Pancreas (tissue), 10 donors: ENCODE measurements around the gene SLC7A8. TPM values are rescaled to one million over a fixed set of nuclear protein-coding genes. Genes with fewer than 3 reads are reported as not detected.

Source experiments
- ATAC-seq, 4 donors: fragments of 200-7000 bp; cut with Tn5 transposase; one replicate each; pipeline versions ENCODE4 v1.8.0 to v1.9.1; 2020; ENCODE audit warnings: mild to moderate bottlenecking in 4 of 4, moderate library complexity in 4 of 4
- DNase-seq, 6 donors: peaks; one replicate each; pipeline ENCODE4 v3.0.0-alpha.2; 2020
- FAIRE-seq: peaks from 2 replicates; lab custom pipeline; 2012; peaks lifted over from hg19 to GRCh38; lab: Jason Lieb, UNC
- H3K27ac ChIP-seq, 4 donors: fragments of 200-600 bp; sonication (generic); 1 replicate in 3 of 4; 2 replicates in 1 of 4; pipeline versions ENCODE4 v1.5.0 to v1.8.0; 2020
- H3K27me3 ChIP-seq, 4 donors: fragments of 200-600 bp; one replicate each; pipeline ENCODE4 v1.8.0; 2021
- H3K36me3 ChIP-seq, 3 donors: fragments of 200-600 bp; sonication (generic) in 1 of 3; one replicate each; pipeline versions ENCODE4 v1.5.0 to v1.8.0; 2020 to 2021
- H3K4me1 ChIP-seq, 3 donors: fragments of 200-600 bp; one replicate each; pipeline ENCODE4 v1.8.0; 2021
- H3K4me3 ChIP-seq, 4 donors: fragments of 200-600 bp; sonication (generic) in 2 of 4; one replicate each; pipeline versions ENCODE4 v1.5.0 to v1.8.0; 2020 to 2021
- H3K9me3 ChIP-seq, 4 donors: fragments of 200-600 bp; one replicate each; pipeline ENCODE4 v1.8.0; 2021
- CTCF ChIP-seq, 4 donors: fragments of 200-600 bp; sonication (generic) in 3 of 4; IDR thresholded peaks; one replicate each; pipeline versions ENCODE4 v1.5.0 to v1.8.0; 2021; ENCODE audit warnings: antibody characterized with exemption in 4 of 4
- WGBS, 2 donors: extraction: QIAGEN DNeasy Blood & Tissue Kit; methylation state at CpG; one replicate each; pipeline ENCODE4 v1.1.7; 2013; 5-methylcytosine and 5-hydroxymethylcytosine counted together
- intact Hi-C, 3 donors: fragments of 100-400 bp; cut with DNase I; formaldehyde crosslinking; loops; one replicate each; pipeline versions ENCODE4 v1.11.1 to v1.14.2; 2022
- polyA plus RNA-seq, 2 donors: library from polyadenylated mRNA; stranded (reverse); fragments of 200-250 nt; gene quantifications; one replicate each; pipeline ENCODE4 v1.2.3, GENCODE V29; 2013
- total RNA-seq, 6 donors: library from RNA; stranded (reverse); fragmentation: NEBNext Ultra II Directional in 4 of 6; extraction: Animal tissue kit (Norgen Biotek cat#: 25700) in 4 of 6; gene quantifications; one replicate each; pipeline versions ENCODE4 v1.2.1 to v1.2.4, GENCODE V29; 2021 to 2023
- donor health status: healthy with polysubstance abuse.
- donor health status: DM: no; HTN: no; CAD: no; lungs with moderate emphysema.
- donor health status: DM: no; HTN: no; CAD: no.
- donor health status: control.
- donor health status: control.
- donor health status: Bipolar disorder and iron deficiency.
- donor health status: DM: yes; HTN: yes; CAD: no.
- donor health status: DM: no; HTN: no; CAD: no.
- donor health status: DM: no; HTN: no; CAD: no.
- donor health status: DM: yes; HTN: yes; CAD: no.

Gene SLC7A8
- total and polyA plus RNA-seq, 8 donors = 11.5 to 70.8 (median 30.5) TPM

GRCh38 chr14:23153851-23154796 lies 29.3 kb downstream of the SLC7A8 start:
- H3K9me3 ChIP-seq = no peaks in the 10 kb centered on the region
- intact Hi-C loops = no loop called here
- peaks cover 7 to 15% (median 9%) of the 10 kb centered on the region in 3 donors for H3K4me1 ChIP-seq
- DNase-seq (peak; percentile 85 to 96 (median 94)), ATAC-seq (peak; percentile 86 to 92 (median 90)), FAIRE-seq (no peak)
- H3K4me3 ChIP-seq = peak overlapping the region in 3 of 4 donors; percentile 12 to 27 (median 27)
- WGBS, 2 donors = 28 to 29% methylated on average over 28 of the region's 28 CpGs
- no peak for TF ChIP-seq CTCF (IDR thresholded peaks at IDR 0.05)
- H3K36me3 ChIP-seq = no peaks in the 10 kb centered on the region
- H3K27me3 ChIP-seq = no peaks in the 10 kb centered on the region
- H3K27ac ChIP-seq = peak overlapping the region; percentile 76 to 89 (median 85)

GRCh38 chr14:23151342-23151741 lies 32.1 kb downstream of the SLC7A8 start:
- Histone ChIP-seq H3K4me1 (peaks cover 7 to 15% (median 9%) of the 10 kb centered on the region in 3 donors), H3K36me3 (no peaks in the 10 kb centered on the region), H3K27ac (no peak overlapping the region), H3K27me3 (no peaks in the 10 kb centered on the region), H3K4me3 (no peak overlapping the region), H3K9me3 (no peaks in the 10 kb centered on the region)
- DNase-seq = no peak
- intact Hi-C loops = no loop called here
- no peak for ATAC-seq
- TF ChIP-seq CTCF (IDR thresholded peaks at IDR 0.05) = no peak
- FAIRE-seq = no peak
- 84 to 95% methylated on average over 2 of the region's 2 CpGs for WGBS, 2 donors

GRCh38 chr14:23149745-23150144 lies 33.7 kb downstream of the SLC7A8 start:
- Histone ChIP-seq H3K9me3 (no peaks in the 10 kb centered on the region), H3K4me1 (peaks cover 0 to 6% (median 5%) of the 10 kb centered on the region in 3 donors), H3K27me3 (no peaks in the 10 kb centered on the region), H3K27ac (no peak overlapping the region), H3K4me3 (no peak overlapping the region), H3K36me3 (no peaks in the 10 kb centered on the region)
- FAIRE-seq (no peak), DNase-seq (no peak), ATAC-seq (no peak)
- intact Hi-C loops = no loop called here
- TF ChIP-seq CTCF (IDR thresholded peaks at IDR 0.05) = no peak

GRCh38 chr14:23148591-23149249 lies 34.7 kb downstream of the SLC7A8 start:
- FAIRE-seq = no peak
- Histone ChIP-seq H3K27me3 (no peaks in the 10 kb centered on the region), H3K27ac (no peak overlapping the region), H3K4me3 (no peak overlapping the region), H3K4me1 (peaks cover 0 to 5% (median 2%) of the 10 kb centered on the region in 3 donors), H3K36me3 (no peaks in the 10 kb centered on the region), H3K9me3 (no peaks in the 10 kb centered on the region)
- intact Hi-C loops = no loop called here
- 95 to 96% methylated on average over 5 of the region's 5 CpGs for WGBS, 2 donors
- DNase-seq = no peak
- peak in 1 of 4 donors; percentile 17 for ATAC-seq
- TF ChIP-seq CTCF (IDR thresholded peaks at IDR 0.05) = no peak
